ENCODE data around the gene ODC1.
A peak's percentile ranks its signal among the peaks of the same experiment; 100 is the strongest.

Gene ODC1

DNA sequence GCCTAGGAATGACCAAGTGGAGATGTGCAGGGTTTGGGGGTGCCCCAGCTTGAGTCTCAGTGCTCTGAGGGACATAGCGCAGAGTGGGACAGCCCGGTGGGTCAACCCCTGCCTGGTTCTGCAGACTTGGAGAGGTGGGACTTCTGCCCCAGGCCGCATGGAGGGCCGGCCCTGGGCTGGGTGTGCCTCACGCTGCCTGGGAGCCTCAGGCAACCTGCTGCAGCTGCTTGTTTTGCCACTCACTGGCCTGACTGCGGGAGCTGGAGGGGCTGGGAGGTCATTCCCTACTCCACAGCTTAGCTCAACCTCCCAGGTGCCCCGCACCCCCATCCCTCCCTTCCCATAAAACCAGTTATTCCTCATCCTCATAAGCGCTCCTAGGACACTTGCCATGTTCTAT lies 33.1 kb downstream of the ODC1 start:
- no peak for DNase-seq (ENCODE audit: low read depth)

DNA sequence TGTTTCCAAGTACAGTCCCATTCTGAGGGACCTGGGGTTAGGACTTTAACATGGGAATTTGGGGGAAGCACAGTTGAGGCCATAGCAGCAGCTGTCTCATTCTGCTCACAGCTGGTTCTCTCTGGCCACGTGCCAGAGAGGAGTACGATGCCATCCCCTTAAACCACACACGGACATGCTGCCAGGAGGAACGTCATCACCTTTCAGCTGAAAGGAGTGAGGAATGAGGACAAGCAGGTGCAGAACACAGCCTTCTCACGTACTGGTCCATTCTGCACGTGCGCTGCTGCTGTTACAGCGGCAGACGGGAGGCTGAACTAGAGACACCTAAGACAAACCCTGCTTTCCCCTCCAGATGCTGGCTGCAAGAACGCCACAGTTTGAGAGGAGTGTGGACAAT lies 33.5 kb downstream of the ODC1 start:
- no peak for DNase-seq (ENCODE audit: low read depth)

DNA sequence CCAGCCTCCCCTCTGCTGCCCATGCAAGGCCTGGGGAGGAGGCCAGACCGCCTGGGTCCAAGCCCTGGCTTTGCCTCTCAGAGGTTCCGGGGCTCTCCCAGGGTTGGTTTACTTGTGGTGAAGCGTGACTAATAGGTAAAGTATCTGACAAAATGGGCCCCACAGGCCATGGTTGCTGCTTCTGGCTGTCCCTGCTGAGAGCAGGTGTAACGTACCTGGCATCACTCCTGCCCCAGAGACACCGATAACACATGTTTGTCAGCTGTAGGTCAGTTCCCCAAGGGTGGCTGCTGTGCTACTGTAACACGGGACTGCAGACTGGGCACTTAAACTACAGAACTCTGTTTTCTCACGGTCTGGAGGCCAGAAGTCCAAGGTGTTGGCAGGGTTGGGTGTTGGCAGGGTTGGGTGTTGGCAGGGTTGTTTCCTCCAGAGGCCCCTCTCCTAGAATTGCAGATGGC lies 34.1 kb downstream of the ODC1 start:
- DNase-seq (ENCODE audit: low read depth), result peak; percentile 34

DNA sequence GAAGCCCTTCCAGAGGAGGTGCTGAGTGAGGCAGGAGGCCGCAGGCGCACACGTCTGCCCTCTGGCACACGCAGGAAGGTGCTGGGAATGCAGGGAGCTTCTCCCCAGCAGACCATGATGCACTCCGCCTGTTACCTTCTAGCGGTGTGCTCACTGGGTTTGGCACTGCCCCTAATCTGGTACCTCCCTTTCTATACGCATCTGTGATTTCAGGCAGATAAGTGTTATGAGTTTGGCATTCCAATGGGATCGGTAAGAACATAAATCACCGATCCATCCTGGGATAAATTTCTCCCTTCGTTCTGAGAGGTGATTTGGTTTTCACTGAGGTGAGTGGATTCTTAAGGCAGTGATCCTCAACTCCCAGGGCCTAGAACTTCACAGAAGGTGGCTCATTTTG lies 34.6 kb downstream of the ODC1 start:
- no peak for DNase-seq (ENCODE audit: low read depth)

DNA sequence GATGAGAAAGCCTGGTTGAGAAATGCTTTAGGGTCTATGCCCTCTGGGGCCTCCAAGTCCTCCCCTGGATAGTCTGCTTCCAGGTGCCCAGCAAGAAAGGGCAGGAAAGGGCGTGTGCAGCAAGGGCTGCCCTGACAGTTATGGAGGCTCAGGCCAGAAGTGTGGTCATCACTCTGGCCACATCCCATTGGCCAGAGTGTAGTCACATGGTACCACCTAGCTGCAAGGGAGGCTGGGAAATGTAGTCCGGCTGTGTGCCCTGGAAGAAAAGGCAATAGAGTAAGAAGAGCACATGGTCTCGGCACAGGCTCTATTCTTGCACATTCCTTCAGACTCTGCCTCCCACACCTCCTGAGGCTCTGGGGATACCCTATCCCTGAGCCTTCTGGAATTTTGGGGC lies 35.7 kb downstream of the ODC1 start:
- DNase-seq (ENCODE audit: low read depth), result peak; percentile 25

DNA sequence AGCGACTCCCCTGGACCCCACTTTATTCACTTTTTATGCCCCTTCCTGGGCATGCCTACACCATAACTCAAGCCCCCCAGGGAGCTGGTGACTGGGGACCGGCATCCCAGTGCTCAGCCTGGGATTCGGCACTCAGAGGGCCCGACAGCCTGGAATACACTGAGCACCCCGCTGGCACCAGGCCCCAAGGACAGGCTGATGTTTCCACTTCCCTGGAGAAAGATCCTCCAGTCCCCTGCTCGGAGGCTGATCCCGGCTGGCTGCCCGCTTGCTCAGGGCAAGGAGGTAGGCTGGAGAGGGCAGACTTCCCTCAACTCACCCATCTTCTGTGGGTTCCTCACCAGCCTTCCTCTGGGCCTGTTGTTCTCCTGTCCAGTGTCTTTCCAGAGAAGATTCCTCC lies 36.6 kb downstream of the ODC1 start:
- DNase-seq (ENCODE audit: low read depth), result no peak

DNA sequence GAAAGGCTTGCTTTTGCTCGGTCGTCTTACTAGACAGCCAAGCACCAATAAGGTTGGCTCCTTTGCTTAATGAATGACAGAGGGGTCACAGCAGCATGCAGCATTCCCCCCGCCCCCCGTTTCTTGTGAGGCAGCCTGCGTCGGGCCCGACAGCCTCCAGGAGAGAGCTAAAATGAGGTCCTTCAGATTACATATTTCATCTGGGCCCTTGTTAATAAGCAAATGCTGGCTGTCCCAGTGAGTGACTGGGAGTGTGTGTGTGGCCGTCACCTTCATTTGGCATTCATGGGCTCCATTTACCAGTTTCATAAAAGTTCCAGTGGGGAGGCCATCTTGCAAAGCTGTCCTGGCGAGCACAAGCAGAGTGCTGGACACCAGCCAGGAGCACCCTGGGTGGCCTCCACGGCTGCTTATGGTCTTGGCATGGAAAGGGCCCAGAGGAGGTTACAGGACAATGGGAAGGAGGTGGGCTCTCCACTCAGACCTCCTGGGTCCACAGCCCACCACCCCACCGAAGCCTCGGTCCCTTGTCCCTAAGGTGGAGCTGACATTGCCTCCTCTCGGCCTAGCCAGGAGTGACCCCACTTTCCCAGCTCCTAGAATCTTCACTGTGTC lies 37.2 kb downstream of the ODC1 start:
- no peak for DNase-seq (ENCODE audit: low read depth)

DNA sequence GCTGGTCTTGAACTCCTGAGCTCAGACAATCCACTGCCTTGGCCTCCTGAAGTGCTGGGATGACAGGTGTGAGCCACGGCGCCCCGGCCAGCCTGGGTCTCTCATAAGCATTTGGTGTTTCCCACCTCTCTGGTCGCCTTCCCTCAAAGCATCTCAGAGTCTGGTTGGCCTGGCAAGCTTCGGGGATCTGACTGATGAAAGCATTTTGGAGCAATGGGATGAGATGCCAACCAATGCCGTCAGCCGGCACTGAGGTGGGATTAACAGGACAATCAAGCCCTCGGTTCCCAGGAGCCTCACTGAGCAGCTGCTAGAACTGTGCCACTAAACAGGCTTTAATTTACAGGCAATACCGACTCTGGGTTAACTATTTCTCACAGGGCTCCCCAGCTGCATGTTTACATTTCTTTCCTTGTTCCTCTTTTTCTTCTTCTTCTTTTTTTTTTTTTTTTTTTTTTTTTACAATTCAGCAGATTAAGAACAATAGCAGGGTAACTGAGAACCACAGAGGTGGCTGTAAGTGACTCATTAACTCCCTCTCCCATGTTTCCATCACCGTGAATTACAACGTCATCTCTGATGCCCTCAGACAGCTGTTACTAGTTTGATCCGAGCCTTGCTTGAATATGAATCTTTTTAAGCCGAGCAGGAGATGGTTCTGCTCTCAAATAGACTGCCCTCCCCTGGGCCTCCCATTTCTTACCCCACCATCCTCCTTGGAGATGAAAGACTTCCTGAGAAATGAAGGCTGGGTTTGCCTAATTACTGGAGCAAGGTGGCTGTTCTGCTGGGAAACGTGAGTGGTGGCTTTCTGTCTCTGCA lies 37.9 kb downstream of the ODC1 start:
- no peak for DNase-seq (ENCODE audit: low read depth)

DNA sequence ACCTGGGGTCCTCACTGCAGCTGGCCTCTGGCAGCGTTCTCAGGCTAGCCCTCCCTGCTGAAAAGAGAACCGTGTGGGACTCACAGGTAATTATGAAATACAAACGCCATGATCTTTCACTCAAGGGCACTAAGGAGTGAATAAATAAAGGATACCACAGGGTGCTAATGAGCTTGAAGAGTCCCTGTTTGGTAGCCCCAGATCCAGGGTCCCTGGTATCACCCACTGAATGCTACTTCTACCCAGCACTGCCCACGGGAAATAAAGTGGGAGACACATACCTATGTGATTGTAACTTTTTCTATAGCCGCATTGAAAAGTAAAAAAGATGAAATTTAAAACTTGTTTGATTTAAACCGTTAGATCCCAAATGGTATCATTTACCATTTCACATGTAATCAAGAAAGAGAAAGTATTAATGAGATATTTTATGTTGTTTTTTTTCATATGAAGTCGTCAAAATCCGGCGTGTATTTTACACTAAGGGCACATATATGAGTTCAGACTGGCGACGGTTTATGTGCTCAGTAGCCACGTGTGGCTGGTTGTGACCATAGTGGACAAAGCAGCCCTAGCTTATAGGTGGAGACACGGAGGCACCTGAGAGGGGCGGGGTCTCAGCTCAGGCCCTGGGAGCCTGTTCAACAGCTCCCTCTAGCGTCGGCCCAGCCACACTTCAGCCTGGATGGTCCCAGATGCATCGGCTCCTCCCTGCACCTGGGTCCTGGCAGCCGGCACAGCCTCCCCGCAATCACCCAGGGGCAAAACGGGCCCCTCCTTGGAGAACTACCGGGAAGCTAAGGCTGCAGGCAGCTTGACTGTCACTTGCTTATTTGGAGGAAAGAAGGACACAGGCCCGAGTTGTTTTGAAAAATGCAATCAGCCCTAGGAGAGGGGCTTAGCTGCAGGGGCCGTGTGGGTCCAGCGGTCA lies 39.2 kb downstream of the ODC1 start:
- DNase-seq (ENCODE audit: low read depth), result peak; percentile 49

DNA sequence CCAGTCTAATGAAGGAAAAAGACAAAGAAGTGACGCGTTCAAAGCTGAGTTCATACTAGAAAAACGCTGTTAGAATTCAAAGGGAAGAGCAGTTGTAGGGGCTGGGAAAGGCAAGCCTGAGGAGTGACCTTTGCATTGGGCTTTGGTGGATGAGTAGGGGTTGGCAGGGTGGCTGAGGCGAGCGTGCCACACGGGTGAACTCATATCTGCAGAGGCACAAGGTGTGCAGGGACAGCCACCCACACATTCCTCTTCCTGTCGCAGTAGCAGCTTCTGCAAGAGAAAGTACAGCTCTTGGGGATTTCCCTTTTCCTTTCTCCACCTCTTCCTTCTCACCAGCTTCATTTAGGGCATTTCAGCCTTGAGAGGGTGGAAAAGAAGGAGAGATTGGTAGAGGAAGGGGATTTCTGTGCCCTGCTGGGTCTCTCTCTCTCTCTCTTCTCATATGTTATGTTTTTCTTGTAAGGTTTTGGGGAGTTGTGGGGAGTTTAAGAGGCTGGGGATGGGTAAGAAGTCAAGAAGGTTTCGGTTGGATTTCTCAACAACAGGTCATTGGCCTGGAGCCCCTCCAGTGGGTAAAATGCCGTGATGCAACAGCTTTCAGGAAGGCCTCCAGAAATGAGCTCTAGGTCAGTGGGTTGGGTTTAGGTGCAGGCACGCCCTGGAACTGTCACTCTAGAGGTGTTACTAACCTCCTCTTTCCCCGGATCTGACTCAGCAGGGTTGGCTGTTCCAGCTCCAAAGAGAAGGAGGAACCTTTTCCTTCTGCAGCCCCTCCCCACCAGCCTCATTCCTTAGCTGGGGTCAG lies 40.1 kb downstream of the ODC1 start:
- peak; percentile 81 for DNase-seq (ENCODE audit: low read depth)

DNA sequence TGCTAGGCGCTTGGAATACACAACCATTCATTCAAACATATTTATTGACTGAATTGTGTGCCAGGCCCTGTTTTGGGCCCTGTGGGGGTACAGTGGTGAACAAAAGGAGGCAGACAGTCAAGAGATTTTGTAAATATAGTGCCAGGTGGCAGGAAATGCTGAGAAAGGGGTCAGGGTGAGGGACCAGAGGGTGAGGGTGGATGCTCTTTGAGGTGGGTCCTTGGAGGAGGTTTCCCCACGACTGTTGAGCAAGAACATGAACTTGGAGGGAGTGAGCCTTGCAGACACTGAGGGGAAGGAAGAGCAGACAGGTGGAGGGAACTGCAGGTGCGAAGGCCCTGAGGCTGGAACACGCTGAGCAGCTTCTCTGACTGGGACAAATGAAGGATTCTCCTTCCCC lies 40.7 kb downstream of the ODC1 start:
- DNase-seq (ENCODE audit: low read depth), result no peak

DNA sequence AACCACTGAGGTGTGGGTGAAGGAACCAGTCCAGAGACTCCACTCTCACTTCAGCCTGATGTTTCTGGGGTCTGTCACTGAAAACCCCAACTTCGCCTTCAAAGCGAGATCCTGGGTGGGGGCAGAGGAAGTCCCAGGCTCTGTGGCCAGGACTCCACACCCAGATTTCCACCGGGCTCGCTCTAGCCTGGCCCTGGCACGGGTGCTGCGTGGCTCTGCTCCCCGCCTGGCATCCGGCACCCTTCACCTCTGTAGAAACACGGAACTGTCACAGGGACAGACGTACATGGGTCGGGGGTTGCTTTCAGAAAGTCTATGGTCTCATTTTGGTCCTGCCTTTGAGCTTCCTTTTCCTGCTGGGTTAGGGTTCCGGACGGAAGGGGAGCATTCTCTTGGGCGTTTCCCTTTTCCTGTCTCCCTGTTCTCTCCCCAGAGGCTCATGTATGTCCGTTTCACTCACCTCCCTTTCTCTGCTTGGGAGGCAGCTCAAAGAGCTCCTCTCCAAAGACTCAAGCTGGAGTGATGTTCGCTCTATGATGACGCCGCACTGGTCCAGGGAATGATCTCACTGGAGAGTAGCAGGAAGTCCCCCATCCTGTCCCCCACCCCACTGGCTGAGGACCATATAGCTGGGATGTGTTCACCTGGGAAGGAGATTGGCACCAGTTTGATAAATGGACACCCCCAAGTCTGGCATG lies 41.5 kb downstream of the ODC1 start:
- DNase-seq (ENCODE audit: low read depth), result no peak

DNA sequence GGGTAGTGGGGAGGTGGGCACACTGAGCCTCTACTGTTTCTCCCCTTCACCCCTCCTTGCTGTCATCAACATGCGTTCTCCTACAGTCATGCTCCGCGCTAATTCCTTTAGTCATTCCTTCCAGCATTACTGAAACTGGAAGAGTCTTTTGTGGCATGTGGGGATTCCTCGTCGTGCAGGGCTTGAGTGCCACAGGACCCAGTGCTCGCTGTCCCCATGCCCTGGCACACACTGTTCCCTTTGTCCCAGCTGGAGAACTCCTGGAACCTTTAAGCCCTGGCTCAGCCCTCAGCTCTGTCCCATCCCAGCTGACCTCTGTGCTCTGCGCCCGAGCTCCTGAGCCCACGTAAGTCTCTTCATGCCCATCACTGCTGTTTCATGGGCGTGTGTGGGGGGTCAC lies 42.1 kb downstream of the ODC1 start:
- peak; percentile 55 for DNase-seq (ENCODE audit: low read depth)

DNA sequence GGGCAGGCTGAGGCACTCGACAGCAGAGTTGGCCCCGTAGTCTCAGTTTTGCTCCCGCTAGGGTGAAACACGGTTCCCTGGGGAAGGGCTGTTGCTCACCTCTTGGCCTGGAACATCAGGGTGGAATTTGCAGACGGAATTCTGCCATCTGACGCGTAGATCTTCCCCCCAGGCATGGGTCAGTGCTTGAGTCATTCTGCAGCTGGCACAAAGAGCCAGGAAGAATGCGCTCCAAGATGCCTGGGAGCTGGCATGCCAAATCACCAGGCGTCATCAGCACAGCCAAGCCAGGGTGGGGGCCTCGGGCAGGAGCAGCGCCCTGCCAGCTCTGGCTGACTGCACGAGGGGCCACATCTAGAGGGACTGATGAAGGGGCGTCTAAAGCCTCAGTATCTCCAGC lies 42.7 kb downstream of the ODC1 start:
- DNase-seq (ENCODE audit: low read depth), result peak; percentile 99

DNA sequence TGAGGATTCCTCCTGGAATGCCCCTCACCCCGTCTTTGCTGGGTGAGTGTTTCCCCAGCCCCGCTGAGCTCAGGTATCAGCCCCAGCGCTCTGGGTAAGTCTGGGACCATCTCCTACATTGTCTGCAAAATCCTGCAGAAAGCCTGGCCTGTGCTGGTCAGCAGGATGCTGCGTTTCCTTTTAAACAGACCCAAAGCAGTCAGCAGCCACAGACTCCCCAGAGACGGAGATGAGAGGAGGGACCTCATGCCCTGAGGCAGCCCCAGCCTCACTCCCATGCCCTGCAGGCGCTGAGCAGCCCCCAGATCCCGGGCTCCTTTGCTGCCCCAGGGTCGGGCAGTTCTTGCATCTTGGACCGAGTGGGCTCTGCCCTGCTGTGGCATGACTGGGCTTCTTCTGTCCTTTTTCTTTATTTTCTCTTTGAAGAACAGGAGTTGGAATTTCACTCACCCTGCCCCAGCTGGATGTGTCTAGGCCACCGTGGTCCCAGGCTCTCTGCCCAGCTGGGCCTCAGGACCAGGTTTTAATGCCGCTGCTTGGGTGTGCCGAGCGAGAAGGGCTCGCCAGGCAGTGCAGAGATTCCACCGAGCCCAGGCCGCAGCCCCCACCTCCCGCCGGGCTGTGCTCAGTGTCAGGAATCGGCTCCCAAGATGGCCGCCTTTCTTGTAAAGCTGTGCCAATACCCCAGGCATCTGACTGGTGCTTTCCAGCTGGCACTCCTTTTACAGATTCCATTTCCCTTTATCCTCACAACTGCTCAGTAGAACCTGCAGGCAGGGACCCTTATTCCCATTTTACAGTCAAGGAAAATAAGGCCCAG lies 43.6 kb downstream of the ODC1 start:
- peak; percentile 79 for DNase-seq (ENCODE audit: low read depth)

DNA sequence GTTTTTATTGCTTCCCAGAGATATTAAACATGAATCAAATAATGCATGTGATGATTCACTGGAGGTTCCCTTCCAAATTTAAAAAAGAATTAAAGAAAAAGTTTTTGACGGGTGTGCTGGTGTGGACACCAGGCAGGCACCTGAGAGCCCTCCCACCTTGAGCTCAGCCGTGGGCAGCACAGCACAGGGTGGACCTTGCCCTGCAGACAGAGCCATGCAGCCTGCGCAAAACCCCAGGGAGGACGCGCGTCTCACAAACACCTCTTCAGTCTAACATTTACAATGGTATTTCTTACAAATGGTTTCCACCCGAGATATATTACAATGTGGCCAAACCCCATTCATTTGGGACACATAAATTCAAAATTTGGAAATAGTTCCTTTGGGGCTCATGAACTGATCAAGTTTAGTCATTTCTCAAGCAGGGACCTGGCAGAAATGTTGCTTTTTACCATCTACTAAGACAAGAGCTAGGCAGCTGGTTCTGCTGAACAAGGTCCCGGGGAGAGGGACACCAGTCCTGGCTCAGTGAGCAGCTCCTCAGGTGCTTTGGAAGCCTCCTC lies 45.4 kb downstream of the ODC1 start:
- DNase-seq (ENCODE audit: low read depth), result no peak

DNA sequence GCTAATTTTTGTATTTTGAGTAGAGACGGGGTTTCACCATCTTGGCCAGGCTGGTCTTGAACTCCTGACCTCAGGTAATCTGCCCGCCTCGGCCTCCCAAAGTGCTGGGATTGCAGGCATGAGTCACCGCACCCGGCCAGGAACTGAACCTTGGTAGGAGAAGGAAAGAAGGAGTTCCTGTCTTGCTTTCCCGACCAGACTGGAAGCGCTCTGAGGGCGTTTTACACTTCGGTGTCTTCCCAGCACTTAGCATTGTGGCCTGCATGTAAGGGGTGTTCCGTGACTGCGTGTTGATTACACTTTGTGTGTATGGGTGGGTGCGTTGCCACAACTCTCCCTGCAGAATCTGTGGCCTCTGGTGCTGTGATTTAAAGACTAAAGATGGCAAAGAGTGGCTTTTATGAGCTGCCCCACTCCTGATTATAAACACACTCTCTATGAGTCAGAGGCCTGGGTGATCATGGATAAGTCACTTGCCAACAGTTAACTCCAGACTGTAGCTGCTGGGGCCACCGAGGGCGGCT lies 46.0 kb downstream of the ODC1 start:
- DNase-seq (ENCODE audit: low read depth), result peak; percentile 41

DNA sequence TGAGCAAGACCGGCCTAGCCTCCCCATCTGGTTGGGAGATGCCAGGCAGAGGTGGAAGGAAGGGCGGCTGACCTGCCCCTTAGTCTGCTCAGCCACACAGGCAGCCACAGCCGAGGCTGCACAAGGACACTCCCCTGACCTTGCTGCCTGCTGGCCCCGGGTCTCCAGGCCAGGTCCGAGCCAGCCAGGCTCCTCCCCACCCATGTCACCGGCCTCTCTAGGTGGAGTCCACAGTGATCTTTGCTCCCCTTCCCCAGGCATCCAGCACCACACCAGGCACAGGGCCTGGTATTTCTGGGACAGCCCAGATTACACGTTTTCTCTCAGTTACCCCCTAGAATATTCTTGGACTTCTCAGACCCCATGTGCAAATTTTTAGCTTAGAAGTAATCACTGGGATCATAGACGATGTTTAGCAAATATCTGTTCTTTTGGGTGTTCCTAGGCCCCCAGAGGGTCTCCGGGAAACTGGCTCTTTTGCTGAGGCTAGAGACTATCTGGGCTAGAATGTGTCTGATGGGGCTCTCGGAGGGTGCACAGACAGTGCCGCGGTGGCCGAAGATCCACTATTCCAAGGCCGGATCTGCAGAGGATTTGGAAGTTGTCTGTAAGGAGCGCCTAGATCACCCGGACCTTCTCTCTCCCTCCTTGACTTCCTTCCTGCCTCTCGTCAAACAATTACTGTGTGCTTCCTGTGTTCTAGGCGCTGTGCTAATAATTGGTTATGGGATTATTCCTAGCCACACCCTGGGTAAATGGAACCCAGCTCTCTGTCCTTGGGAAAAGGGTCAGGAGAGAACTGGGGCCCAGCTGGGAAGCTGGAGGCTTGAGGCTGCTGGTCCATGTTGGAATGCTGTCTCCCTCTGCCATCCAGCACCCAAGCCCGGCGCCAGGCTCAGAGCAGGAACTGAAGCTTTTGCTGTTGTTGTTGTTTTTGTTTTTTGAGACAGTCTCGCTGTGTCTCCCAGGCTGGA lies 46.9 kb downstream of the ODC1 start:
- DNase-seq (ENCODE audit: low read depth), result no peak

Data from fibroblast of gingiva (primary cell).